HG03039 (cell line): ENCODE results near the gene SLC6A9.

Experiments
- ATAC-seq: cut with Tn5 transposase; IDR thresholded peaks from one replicate; pipeline ENCODE4 v1.9.1; 2021; ENCODE audit warnings: mild to moderate bottlenecking, moderate library complexity; ENCODE audit not compliant: unreplicated experiment

Gene SLC6A9

GRCh38 chr1:43951021-43951985 is 80.0 kb downstream of the SLC6A9 start:
- ATAC-seq = no peak

GRCh38 chr1:43949678-43950077 is 81.6 kb downstream of the SLC6A9 start:
- ATAC-seq = no peak

GRCh38 chr1:43947874-43948437 is 83.3 kb downstream of the SLC6A9 start:
- ATAC-seq = no peak

- ATAC-seq = peak; percentile 17
Observed at GRCh38 chr1:43947061-43947873, 84.0 kb downstream of the SLC6A9 start.
